ENCODE measurements around the gene SVIL. TPM values are rescaled to one million over a fixed set of nuclear protein-coding genes. Genes with fewer than 3 reads are reported as not detected.

The SVIL gene
- polyA plus RNA-seq, 1 donor (not counting 4 experiments of a cell fraction or from before 2014, with no cell fraction given): 16.2 TPM

- H3K4me3 ChIP-seq (ENCODE audit: control insufficient read depth in 2 of 3, extremely low read depth in 1 of 3, insufficient read depth in 2 of 3, low read depth in 1 of 3, low read length in 3 of 3): no peak overlapping the region
- H3K9ac ChIP-seq (ENCODE audit: control insufficient read depth, extremely low read depth, insufficient read depth, low read length): no peak overlapping the region
- dilution Hi-C loops (cut with MboI; ENCODE audit: extremely low pct_ligation_motif_present, low sequenced_read_pairs): no loop called here
- no peaks in the 10 kb centered on the region for H3K36me3 ChIP-seq (ENCODE audit: control insufficient read depth in 2 of 2, extremely low read depth in 1 of 2, insufficient read depth in 2 of 2, low read length in 2 of 2)
- H4K20me1 ChIP-seq (ENCODE audit: control insufficient read depth, extremely low read depth, insufficient read depth, low read length): no peaks in the 10 kb centered on the region
- FAIRE-seq (no peak), DNase-seq (ENCODE audit: low read depth, low spot score) (no peak)
- no peaks in the 10 kb centered on the region for H3K27me3 ChIP-seq (ENCODE audit: control insufficient read depth, extremely low read depth, insufficient read depth, low read length)
- no peak overlapping the region for H2AFZ ChIP-seq (ENCODE audit: control insufficient read depth, low read length)
- H3K4me1 ChIP-seq (ENCODE audit: control insufficient read depth, extremely low read depth, insufficient read depth, low read length): peaks cover 25% of the 10 kb centered on the region
- no peak overlapping the region for H3K4me2 ChIP-seq (ENCODE audit: control insufficient read depth, extremely low read depth, insufficient read depth, low read depth, low read length)
- H3K79me2 ChIP-seq (ENCODE audit: control insufficient read depth, insufficient read depth, low read length): peaks cover 8% of the 10 kb centered on the region
- no peak for TF ChIP-seq EZH2 (IDR thresholded peaks at IDR 0.05; ENCODE audit: low read length)
- no peak for TF ChIP-seq CTCF (optimal IDR thresholded peaks at IDR 0.05 in 1 of 3, IDR thresholded peaks at IDR 0.05 in 1 of 3, conservative IDR thresholded peaks at IDR 0.05 in 1 of 3; ENCODE audit: extremely low read depth in 1 of 3, insufficient read depth in 2 of 3, low read length in 3 of 3)
- peaks cover 2% of the 10 kb centered on the region for H3K9me3 ChIP-seq (ENCODE audit: control insufficient read depth, low read depth, low read length)
- no peak overlapping the region for H3K27ac ChIP-seq (ENCODE audit: control insufficient read depth, insufficient read depth, low read length)
- peaks cover 2% of the 10 kb centered on the region for H3K9me1 ChIP-seq (ENCODE audit: control insufficient read depth, extremely low read depth, insufficient read depth, low read length)
These were observed 22.1 kb downstream of the SVIL start for GRCh38 chr10:29612657-29613056.

GRCh38 chr10:29611781-29612381, 22.9 kb downstream of the SVIL start:
- dilution Hi-C loops (cut with MboI; ENCODE audit: extremely low pct_ligation_motif_present, low sequenced_read_pairs): no loop called here
- TF ChIP-seq CTCF (optimal IDR thresholded peaks at IDR 0.05 in 1 of 3, IDR thresholded peaks at IDR 0.05 in 1 of 3, conservative IDR thresholded peaks at IDR 0.05 in 1 of 3; ENCODE audit: extremely low read depth in 1 of 3, insufficient read depth in 2 of 3, low read length in 3 of 3): no peak
- no peak for TF ChIP-seq EZH2 (IDR thresholded peaks at IDR 0.05; ENCODE audit: low read length)
- FAIRE-seq: no peak
- no peaks in the 10 kb centered on the region for H3K36me3 ChIP-seq (ENCODE audit: control insufficient read depth in 2 of 2, extremely low read depth in 1 of 2, insufficient read depth in 2 of 2, low read length in 2 of 2)
- peak overlapping the region; percentile 4 for H3K4me2 ChIP-seq (ENCODE audit: control insufficient read depth, extremely low read depth, insufficient read depth, low read depth, low read length)
- peaks cover 2% of the 10 kb centered on the region for H3K9me1 ChIP-seq (ENCODE audit: control insufficient read depth, extremely low read depth, insufficient read depth, low read length)
- no peak overlapping the region for H3K27ac ChIP-seq (ENCODE audit: control insufficient read depth, insufficient read depth, low read length)
- peaks cover 2% of the 10 kb centered on the region for H3K9me3 ChIP-seq (ENCODE audit: control insufficient read depth, low read depth, low read length)
- H3K4me3 ChIP-seq (ENCODE audit: control insufficient read depth in 2 of 3, extremely low read depth in 1 of 3, insufficient read depth in 2 of 3, low read depth in 1 of 3, low read length in 3 of 3): no peak overlapping the region
- no peaks in the 10 kb centered on the region for H4K20me1 ChIP-seq (ENCODE audit: control insufficient read depth, extremely low read depth, insufficient read depth, low read length)
- H2AFZ ChIP-seq (ENCODE audit: control insufficient read depth, low read length): no peak overlapping the region
- DNase-seq (ENCODE audit: low read depth, low spot score): no peak
- H3K79me2 ChIP-seq (ENCODE audit: control insufficient read depth, insufficient read depth, low read length): peaks cover 8% of the 10 kb centered on the region
- no peak overlapping the region for H3K9ac ChIP-seq (ENCODE audit: control insufficient read depth, extremely low read depth, insufficient read depth, low read length)
- H3K27me3 ChIP-seq (ENCODE audit: control insufficient read depth, extremely low read depth, insufficient read depth, low read length): no peaks in the 10 kb centered on the region
- peaks cover 29% of the 10 kb centered on the region for H3K4me1 ChIP-seq (ENCODE audit: control insufficient read depth, extremely low read depth, insufficient read depth, low read length)

Data from keratinocyte (primary cell).